Measurements from ENCODE around the gene TAF5L. TPM values are rescaled to one million over a fixed set of nuclear protein-coding genes. Genes with fewer than 3 reads are reported as not detected.
A peak's percentile ranks its signal among the peaks of the same experiment; 100 is the strongest.

TAF5L gene
- total RNA-seq, 1 experiment from 2014 or later: 16.4 TPM

DNA sequence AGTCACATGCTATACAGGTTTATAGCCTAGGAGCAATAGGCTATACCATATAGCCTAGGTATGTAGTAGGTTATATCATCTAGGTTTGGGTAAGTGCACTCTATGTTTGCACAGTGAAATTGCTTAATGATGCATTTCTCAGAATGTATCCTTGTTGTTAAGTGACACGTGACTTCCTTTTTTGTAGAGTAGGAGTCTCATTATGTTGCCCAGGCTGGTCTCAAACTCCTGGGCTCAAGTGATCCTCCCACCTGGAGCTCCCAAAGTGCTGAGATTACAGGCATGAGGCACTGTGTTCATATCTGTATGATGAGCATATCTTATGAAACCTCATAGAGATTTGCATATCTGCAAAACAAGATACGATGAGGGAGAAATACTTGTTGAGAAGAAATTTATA, 53.6 kb downstream of the TAF5L start:
- POLR2A ChIA-PET (ENCODE audit: unreplicated experiment): no interaction called here
- intact Hi-C loops (cut with micrococcal nuclease; ENCODE audit: unreplicated experiment): no loop called here
- Histone ChIP-seq H2AFZ (no peak overlapping the region), H4K20me1 (ENCODE audit: insufficient read depth) (no peaks in the 10 kb centered on the region), H3K4me2 (no peak overlapping the region), H3K79me2 (ENCODE audit: low read depth) (no peaks in the 10 kb centered on the region), H3K36me3 (ENCODE audit: low read depth) (no peaks in the 10 kb centered on the region), H3K27me3 (ENCODE audit: insufficient read depth, low read depth) (no peaks in the 10 kb centered on the region), H3F3A (ENCODE audit: insufficient read depth, low read depth) (no peaks in the 10 kb centered on the region; the same call in 1 of the 2 replicates), H3K9me2 (ENCODE audit: insufficient read depth) (no peaks in the 10 kb centered on the region), H3K4me3 (no peak overlapping the region), H3K27ac (no peak overlapping the region), H3K9me3 (ENCODE audit: insufficient read depth, low read depth) (no peaks in the 10 kb centered on the region), H3K4me1 (replicated peaks; ENCODE audit: insufficient read depth) (no peaks in the 10 kb centered on the region; the same call in 1 of the 2 replicates)
- no TSS peak for BruUV-seq (replicated peaks)
- peak in 1 of 2 experiments; percentile 80 for DNase-seq
- CTCF ChIA-PET: no interaction called here
- no peak for TF ChIP-seq EZH2 (IDR thresholded peaks at IDR 0.05; ENCODE audit: low read depth)
- TF ChIP-seq, protein P1, sequence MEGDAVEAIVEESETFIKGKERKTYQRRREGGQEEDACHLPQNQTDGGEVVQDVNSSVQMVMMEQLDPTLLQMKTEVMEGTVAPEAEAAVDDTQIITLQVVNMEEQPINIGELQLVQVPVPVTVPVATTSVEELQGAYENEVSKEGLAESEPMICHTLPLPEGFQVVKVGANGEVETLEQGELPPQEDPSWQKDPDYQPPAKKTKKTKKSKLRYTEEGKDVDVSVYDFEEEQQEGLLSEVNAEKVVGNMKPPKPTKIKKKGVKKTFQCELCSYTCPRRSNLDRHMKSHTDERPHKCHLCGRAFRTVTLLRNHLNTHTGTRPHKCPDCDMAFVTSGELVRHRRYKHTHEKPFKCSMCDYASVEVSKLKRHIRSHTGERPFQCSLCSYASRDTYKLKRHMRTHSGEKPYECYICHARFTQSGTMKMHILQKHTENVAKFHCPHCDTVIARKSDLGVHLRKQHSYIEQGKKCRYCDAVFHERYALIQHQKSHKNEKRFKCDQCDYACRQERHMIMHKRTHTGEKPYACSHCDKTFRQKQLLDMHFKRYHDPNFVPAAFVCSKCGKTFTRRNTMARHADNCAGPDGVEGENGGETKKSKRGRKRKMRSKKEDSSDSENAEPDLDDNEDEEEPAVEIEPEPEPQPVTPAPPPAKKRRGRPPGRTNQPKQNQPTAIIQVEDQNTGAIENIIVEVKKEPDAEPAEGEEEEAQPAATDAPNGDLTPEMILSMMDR (conservative IDR thresholded peaks at IDR 0.05): no peak

DNA sequence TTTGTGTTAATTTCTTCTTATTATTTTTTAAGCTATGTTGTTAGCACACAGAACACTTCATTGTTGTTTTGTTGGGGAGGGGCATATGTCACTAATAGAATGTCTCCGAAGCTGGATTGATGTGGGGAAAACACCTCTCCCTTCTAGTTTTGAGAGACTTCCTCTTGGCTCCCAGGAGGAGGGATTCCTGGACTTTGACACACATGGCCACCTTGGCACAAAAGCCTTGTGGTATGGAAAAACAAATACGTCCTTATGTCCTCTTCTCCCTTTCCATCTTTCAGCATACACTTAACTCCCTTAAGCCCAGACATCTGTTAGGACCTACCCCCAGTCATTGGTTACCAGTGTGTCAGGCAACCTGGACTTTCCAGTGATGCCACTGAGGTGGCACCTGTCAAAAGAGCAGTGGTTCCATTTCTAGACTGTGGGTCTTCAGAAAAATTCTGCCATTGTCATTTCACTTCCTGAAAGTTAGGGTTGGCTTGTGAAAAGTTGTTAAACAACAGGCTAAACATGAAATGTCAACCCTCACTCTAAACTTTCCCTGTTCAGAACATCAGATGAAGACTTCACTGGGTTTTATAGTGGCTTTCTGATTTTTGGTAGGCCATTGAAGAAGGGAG, 54.9 kb downstream of the TAF5L start:
- Histone ChIP-seq H3K4me1 (replicated peaks; ENCODE audit: insufficient read depth) (no peaks in the 10 kb centered on the region; the same call in 1 of the 2 replicates), H3K36me3 (ENCODE audit: low read depth) (no peaks in the 10 kb centered on the region), H3K27ac (no peak overlapping the region), H3F3A (ENCODE audit: insufficient read depth, low read depth) (no peaks in the 10 kb centered on the region; the same call in 1 of the 2 replicates), H3K9me3 (ENCODE audit: insufficient read depth, low read depth) (no peaks in the 10 kb centered on the region), H4K20me1 (ENCODE audit: insufficient read depth) (no peaks in the 10 kb centered on the region), H3K27me3 (ENCODE audit: insufficient read depth, low read depth) (no peaks in the 10 kb centered on the region), H3K4me2 (no peak overlapping the region), H3K4me3 (no peak overlapping the region), H3K9me2 (ENCODE audit: insufficient read depth) (no peaks in the 10 kb centered on the region), H3K79me2 (ENCODE audit: low read depth) (no peaks in the 10 kb centered on the region), H2AFZ (no peak overlapping the region)
- CTCF ChIA-PET: no interaction called here
- no peak for DNase-seq
- POLR2A ChIA-PET (ENCODE audit: unreplicated experiment): no interaction called here
- intact Hi-C loops (cut with micrococcal nuclease; ENCODE audit: unreplicated experiment): no loop called here
- no TSS peak for BruUV-seq (replicated peaks)
- no peak for TF ChIP-seq EZH2 (IDR thresholded peaks at IDR 0.05; ENCODE audit: low read depth)
- TF ChIP-seq, protein P1 (conservative IDR thresholded peaks at IDR 0.05): no peak

DNA sequence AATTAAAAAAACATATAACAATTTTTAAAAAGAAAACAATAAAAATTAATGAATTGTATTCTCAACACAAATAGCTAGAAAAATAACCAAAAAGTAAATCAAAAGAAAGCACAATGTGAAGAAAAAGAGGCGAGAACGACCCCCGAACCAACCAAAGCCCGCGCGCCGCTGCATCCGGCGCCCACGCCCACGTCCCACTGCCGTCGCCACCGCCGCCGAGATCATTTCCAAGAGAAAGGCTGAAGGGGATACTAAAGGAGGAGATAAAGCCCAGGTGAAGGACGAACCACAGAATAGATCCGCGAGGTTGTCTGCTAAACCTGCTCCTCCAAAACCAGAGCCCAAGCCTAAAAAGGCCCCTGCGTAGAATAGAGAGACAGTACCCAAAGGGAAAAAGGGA, 55.6 kb downstream of the TAF5L start:
- ChIA-PET POLR2A (ENCODE audit: unreplicated experiment) (no interaction called here), CTCF (no interaction called here)
- intact Hi-C loops (cut with micrococcal nuclease; ENCODE audit: unreplicated experiment): no loop called here
- Histone ChIP-seq H3K36me3 (ENCODE audit: low read depth) (no peaks in the 10 kb centered on the region), H3K27ac (no peak overlapping the region), H3K4me1 (replicated peaks; ENCODE audit: insufficient read depth) (no peaks in the 10 kb centered on the region; the same call in 1 of the 2 replicates), H3F3A (ENCODE audit: insufficient read depth, low read depth) (no peaks in the 10 kb centered on the region; the same call in 1 of the 2 replicates), H3K4me2 (no peak overlapping the region), H3K79me2 (ENCODE audit: low read depth) (no peaks in the 10 kb centered on the region), H3K9me3 (ENCODE audit: insufficient read depth, low read depth) (no peaks in the 10 kb centered on the region), H3K9me2 (ENCODE audit: insufficient read depth) (0 out of 2 replicates have a peak, but pooled peaks cover 2% of the 10 kb centered on the region), H3K4me3 (no peak overlapping the region), H3K27me3 (ENCODE audit: insufficient read depth, low read depth) (no peaks in the 10 kb centered on the region), H2AFZ (no peak overlapping the region), H4K20me1 (ENCODE audit: insufficient read depth) (no peaks in the 10 kb centered on the region)
- BruUV-seq (replicated peaks): no TSS peak
- TF ChIP-seq, protein P1 (conservative IDR thresholded peaks at IDR 0.05): no peak
- no peak for TF ChIP-seq EZH2 (IDR thresholded peaks at IDR 0.05; ENCODE audit: low read depth)
- no peak for DNase-seq

All from PC-9 (cell line).